Kidney epithelial cell (primary cell): ENCODE measurements around the gene NAPA. TPM values are rescaled to one million over a fixed set of nuclear protein-coding genes. Genes with fewer than 3 reads are reported as not detected.

ENCODE experiments used
- DNase-seq: peaks from one replicate; pipeline ENCODE4 v3.0.0-alpha.2; 2010; ENCODE audit warnings: low read depth
- H3K27me3 ChIP-seq: 2 replicates; pipeline ENCODE4 v1.6.0; 2011; ENCODE audit warnings: low read length; ENCODE audit not compliant: control insufficient read depth, insufficient read depth
- H3K36me3 ChIP-seq: 2 replicates; pipeline ENCODE4 v1.5.1; 2011; ENCODE audit warnings: low read length; ENCODE audit not compliant: control insufficient read depth, insufficient read depth
- H3K4me3 ChIP-seq: 2 replicates; pipeline ENCODE4 v1.5.1; 2011; ENCODE audit warnings: low read depth, mild to moderate bottlenecking, control low read depth, low read length
- total RNA-seq: library from RNA; depleted of rRNA; stranded (reverse); fragments of >200 nt; gene quantifications from 2 replicates; pipeline ENCODE4 v1.2.3, GENCODE V29; 2015
- TF ChIP-seq, protein P1 (sequence below): IDR thresholded peaks from 2 replicates; pipeline ENCODE4 v1.5.1; 2011; ENCODE audit warnings: mild to moderate bottlenecking, moderate library complexity, low read length, control low read depth, inconsistent platforms; ENCODE audit not compliant: insufficient read depth, poor library complexity, severe bottlenecking

NAPA gene
- total RNA-seq, 1 donor from 2014 or later = 127 TPM

DNA sequence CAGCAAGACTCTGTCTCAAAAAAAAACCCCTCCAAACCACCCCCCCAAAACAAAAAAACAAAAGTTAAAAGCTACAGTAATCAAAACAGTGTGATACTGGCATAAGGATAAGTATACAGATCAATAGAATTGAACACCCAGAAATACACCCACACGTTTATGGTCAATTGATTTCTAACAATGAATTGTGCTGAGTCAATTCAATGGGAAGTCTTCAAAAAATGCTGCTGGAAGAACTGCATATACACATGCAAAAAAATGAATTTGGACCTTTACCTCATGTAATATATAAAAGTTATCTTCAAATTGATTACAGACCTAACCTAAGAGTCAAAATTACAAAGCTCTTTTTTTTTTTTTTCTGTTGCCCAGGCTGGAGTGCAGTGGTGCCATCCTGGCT is 19.8 kb upstream of the NAPA start:
- no peak for DNase-seq
- H3K4me3 ChIP-seq = no peak overlapping the region
- H3K36me3 ChIP-seq = no peaks in the 10 kb centered on the region
- peaks cover 3% of the 10 kb centered on the region for H3K27me3 ChIP-seq
- TF ChIP-seq, protein P1, sequence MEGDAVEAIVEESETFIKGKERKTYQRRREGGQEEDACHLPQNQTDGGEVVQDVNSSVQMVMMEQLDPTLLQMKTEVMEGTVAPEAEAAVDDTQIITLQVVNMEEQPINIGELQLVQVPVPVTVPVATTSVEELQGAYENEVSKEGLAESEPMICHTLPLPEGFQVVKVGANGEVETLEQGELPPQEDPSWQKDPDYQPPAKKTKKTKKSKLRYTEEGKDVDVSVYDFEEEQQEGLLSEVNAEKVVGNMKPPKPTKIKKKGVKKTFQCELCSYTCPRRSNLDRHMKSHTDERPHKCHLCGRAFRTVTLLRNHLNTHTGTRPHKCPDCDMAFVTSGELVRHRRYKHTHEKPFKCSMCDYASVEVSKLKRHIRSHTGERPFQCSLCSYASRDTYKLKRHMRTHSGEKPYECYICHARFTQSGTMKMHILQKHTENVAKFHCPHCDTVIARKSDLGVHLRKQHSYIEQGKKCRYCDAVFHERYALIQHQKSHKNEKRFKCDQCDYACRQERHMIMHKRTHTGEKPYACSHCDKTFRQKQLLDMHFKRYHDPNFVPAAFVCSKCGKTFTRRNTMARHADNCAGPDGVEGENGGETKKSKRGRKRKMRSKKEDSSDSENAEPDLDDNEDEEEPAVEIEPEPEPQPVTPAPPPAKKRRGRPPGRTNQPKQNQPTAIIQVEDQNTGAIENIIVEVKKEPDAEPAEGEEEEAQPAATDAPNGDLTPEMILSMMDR = no peak

- no peak for DNase-seq
- peaks cover 3% of the 10 kb centered on the region for H3K27me3 ChIP-seq
- H3K36me3 ChIP-seq = no peaks in the 10 kb centered on the region
- TF ChIP-seq, protein P1 = no peak
- H3K4me3 ChIP-seq = no peak overlapping the region
These were observed 17.0 kb upstream of the NAPA start for GRCh38 chr19:47531640-47532387.

- Histone ChIP-seq H3K27me3 (peaks cover 3% of the 10 kb centered on the region), H3K4me3 (no peak overlapping the region), H3K36me3 (no peaks in the 10 kb centered on the region)
- no peak for DNase-seq
- TF ChIP-seq, protein P1 = no peak
These were observed 14.3 kb upstream of the NAPA start for GRCh38 chr19:47529018-47529742.

DNA sequence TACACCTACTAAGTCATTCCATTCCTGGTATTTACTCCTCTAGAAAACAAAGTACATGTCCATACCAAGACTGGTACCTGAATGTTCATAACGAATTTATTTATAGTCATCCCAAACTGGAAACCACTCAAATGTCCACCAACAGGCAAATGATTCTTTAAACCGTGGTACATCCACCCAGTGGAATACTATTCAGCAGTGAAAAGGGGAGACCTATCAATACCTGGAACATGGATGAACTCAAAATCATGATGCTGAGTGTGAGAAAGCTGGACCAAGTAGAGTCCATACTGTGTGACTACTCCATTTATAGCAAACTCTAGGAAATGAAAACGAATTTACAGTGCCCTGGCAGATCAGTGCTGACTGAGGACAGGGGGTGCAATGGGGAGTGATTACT is 11.9 kb upstream of the NAPA start:
- Histone ChIP-seq H3K27me3 (peaks cover 5% of the 10 kb centered on the region), H3K36me3 (no peaks in the 10 kb centered on the region), H3K4me3 (no peak overlapping the region)
- TF ChIP-seq, protein P1 = no peak
- DNase-seq = no peak

DNA sequence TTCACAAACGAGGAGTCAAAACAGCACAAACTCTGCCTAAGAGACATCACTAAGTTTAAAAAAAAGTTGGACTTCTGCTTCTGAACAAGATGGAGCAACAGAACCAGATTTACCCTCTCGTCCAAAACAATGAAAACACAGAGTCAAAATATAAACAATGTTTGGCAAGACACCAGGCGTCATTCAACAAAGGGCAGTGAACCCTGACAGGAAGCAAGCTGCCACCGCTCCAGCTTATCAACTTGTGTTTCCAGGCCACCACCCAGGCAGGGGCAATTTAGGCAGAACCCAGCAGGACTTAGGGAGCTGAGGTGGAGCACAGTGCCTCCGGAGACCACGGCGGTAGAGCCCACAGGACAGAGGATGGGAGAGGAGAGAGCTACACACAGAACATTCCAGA is 8.6 kb upstream of the NAPA start:
- Histone ChIP-seq H3K36me3 (no peaks in the 10 kb centered on the region), H3K4me3 (no peak overlapping the region), H3K27me3 (peaks cover 9% of the 10 kb centered on the region)
- TF ChIP-seq, protein P1 = no peak
- no peak for DNase-seq
